Measurements from ENCODE around the gene AVP. TPM values are rescaled to one million over a fixed set of nuclear protein-coding genes. Genes with fewer than 3 reads are reported as not detected.

AVP gene
- total RNA-seq, 2 experiments from 2014 or later = not detected

- ChIA-PET POLR2A (interaction anchor here (0.7 kb wide), 1 partner anchor 763 kb away, joined by 4 read pairs; no protein-coding TSS in a partner anchor), CTCF (ENCODE audit: unreplicated experiment) (no interaction called here)
- H3K4me2 ChIP-seq (ENCODE audit: low read length) = no peak overlapping the region
- H3K9me3 ChIP-seq (ENCODE audit: low read length) = no peaks in the 10 kb centered on the region
- no TSS peak for BruUV-seq (replicated peaks)
- no peaks in the 10 kb centered on the region for H3K36me3 ChIP-seq (ENCODE audit: insufficient read depth, low read length)
- no peaks in the 10 kb centered on the region for H3K79me2 ChIP-seq (ENCODE audit: insufficient read depth, low read depth, low read length)
- no peak overlapping the region for H3K4me3 ChIP-seq (ENCODE audit: low read depth, low read length, poor library complexity, severe bottlenecking)
- no peaks in the 10 kb centered on the region for H3K4me1 ChIP-seq (ENCODE audit: insufficient read depth, low read length, poor library complexity, severe bottlenecking)
- H4K20me1 ChIP-seq (ENCODE audit: insufficient read depth, low read length) = no peaks in the 10 kb centered on the region
- intact Hi-C loops (cut with micrococcal nuclease; ENCODE audit: unreplicated experiment) = no loop called here
- TF ChIP-seq EZH2phosphoT487 (IDR thresholded peaks at IDR 0.05; ENCODE audit: borderline replicate concordance, low read depth, low read length) = no peak
- TF ChIP-seq, protein P1, sequence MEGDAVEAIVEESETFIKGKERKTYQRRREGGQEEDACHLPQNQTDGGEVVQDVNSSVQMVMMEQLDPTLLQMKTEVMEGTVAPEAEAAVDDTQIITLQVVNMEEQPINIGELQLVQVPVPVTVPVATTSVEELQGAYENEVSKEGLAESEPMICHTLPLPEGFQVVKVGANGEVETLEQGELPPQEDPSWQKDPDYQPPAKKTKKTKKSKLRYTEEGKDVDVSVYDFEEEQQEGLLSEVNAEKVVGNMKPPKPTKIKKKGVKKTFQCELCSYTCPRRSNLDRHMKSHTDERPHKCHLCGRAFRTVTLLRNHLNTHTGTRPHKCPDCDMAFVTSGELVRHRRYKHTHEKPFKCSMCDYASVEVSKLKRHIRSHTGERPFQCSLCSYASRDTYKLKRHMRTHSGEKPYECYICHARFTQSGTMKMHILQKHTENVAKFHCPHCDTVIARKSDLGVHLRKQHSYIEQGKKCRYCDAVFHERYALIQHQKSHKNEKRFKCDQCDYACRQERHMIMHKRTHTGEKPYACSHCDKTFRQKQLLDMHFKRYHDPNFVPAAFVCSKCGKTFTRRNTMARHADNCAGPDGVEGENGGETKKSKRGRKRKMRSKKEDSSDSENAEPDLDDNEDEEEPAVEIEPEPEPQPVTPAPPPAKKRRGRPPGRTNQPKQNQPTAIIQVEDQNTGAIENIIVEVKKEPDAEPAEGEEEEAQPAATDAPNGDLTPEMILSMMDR (conservative IDR thresholded peaks at IDR 0.05; ENCODE audit: low read length) = no peak
- no peaks in the 10 kb centered on the region for H3K9me2 ChIP-seq (ENCODE audit: insufficient read depth, low read length)
- no peak for DNase-seq (ENCODE audit: low spot score)
- no peak overlapping the region for H3K27ac ChIP-seq (ENCODE audit: low read depth, low read length, poor library complexity, severe bottlenecking)
- no peak overlapping the region for H2AFZ ChIP-seq (ENCODE audit: low read length)
Observed at GRCh38 chr20:3130051-3130600, 45.6 kb upstream of the AVP start.

- intact Hi-C loops (cut with micrococcal nuclease; ENCODE audit: unreplicated experiment) = no loop called here
- POLR2A ChIA-PET = no interaction called here
- TF ChIP-seq EZH2phosphoT487 (IDR thresholded peaks at IDR 0.05; ENCODE audit: borderline replicate concordance, low read depth, low read length) = no peak
- TF ChIP-seq, protein P1 (conservative IDR thresholded peaks at IDR 0.05; ENCODE audit: low read length) = no peak
Observed at GRCh38 chr20:3129094-3129493, 44.6 kb upstream of the AVP start.

GRCh38 chr20:3128275-3128984 is 43.9 kb upstream of the AVP start:
- Histone ChIP-seq H3K9me2 (ENCODE audit: insufficient read depth, low read length) (no peaks in the 10 kb centered on the region), H3K27ac (ENCODE audit: low read depth, low read length, poor library complexity, severe bottlenecking) (no peak overlapping the region), H3K4me3 (ENCODE audit: low read depth, low read length, poor library complexity, severe bottlenecking) (no peak overlapping the region), H3K79me2 (ENCODE audit: insufficient read depth, low read depth, low read length) (no peaks in the 10 kb centered on the region), H4K20me1 (ENCODE audit: insufficient read depth, low read length) (no peaks in the 10 kb centered on the region), H3K9me3 (ENCODE audit: low read length) (peaks cover 5% of the 10 kb centered on the region; the same call in 1 of the 2 replicates), H3K4me1 (ENCODE audit: insufficient read depth, low read length, poor library complexity, severe bottlenecking) (no peaks in the 10 kb centered on the region), H3K36me3 (ENCODE audit: insufficient read depth, low read length) (peaks cover 5% of the 10 kb centered on the region; the same call in 1 of the 2 replicates), H2AFZ (ENCODE audit: low read length) (no peak overlapping the region), H3K4me2 (ENCODE audit: low read length) (no peak overlapping the region)
- BruUV-seq (replicated peaks) = no TSS peak
- no peak for DNase-seq (ENCODE audit: low spot score)
- intact Hi-C loops (cut with micrococcal nuclease; ENCODE audit: unreplicated experiment) = no loop called here
- POLR2A ChIA-PET = no interaction called here
- CTCF ChIA-PET (ENCODE audit: unreplicated experiment) = no interaction called here
- TF ChIP-seq, protein P1 (conservative IDR thresholded peaks at IDR 0.05; ENCODE audit: low read length) = no peak
- no peak for TF ChIP-seq EZH2phosphoT487 (IDR thresholded peaks at IDR 0.05; ENCODE audit: borderline replicate concordance, low read depth, low read length)

More at GRCh38 chr20:3129094-3129493, 44.6 kb upstream of the AVP start:
- no peak overlapping the region for H3K4me3 ChIP-seq (ENCODE audit: low read depth, low read length, poor library complexity, severe bottlenecking)
- H3K27ac ChIP-seq (ENCODE audit: low read depth, low read length, poor library complexity, severe bottlenecking) = no peak overlapping the region
- H3K9me3 ChIP-seq (ENCODE audit: low read length) = no peaks in the 10 kb centered on the region
- H3K36me3 ChIP-seq (ENCODE audit: insufficient read depth, low read length) = no peaks in the 10 kb centered on the region
- H3K4me1 ChIP-seq (ENCODE audit: insufficient read depth, low read length, poor library complexity, severe bottlenecking) = no peaks in the 10 kb centered on the region
- BruUV-seq (replicated peaks) = no TSS peak
- H2AFZ ChIP-seq (ENCODE audit: low read length) = no peak overlapping the region
- H3K4me2 ChIP-seq (ENCODE audit: low read length) = no peak overlapping the region
- H4K20me1 ChIP-seq (ENCODE audit: insufficient read depth, low read length) = no peaks in the 10 kb centered on the region
- no peaks in the 10 kb centered on the region for H3K9me2 ChIP-seq (ENCODE audit: insufficient read depth, low read length)
- no peak for DNase-seq (ENCODE audit: low spot score)
- CTCF ChIA-PET (ENCODE audit: unreplicated experiment) = no interaction called here
- H3K79me2 ChIP-seq (ENCODE audit: insufficient read depth, low read depth, low read length) = no peaks in the 10 kb centered on the region

Measured in OCI-LY7 (cell line).